Panc1 (cell line): ENCODE measurements around the gene RMP24.

Experiments
- CTCF ChIP-seq: fragments of 450-650 bp; IDR thresholded peaks from 2 replicates; pipeline ENCODE4 v1.5.1; 2017; ENCODE audit warnings: mild to moderate bottlenecking
- POLR2AphosphoS5 ChIP-seq: IDR thresholded peaks from 2 replicates; pipeline ENCODE4 v1.6.1; 2012; ENCODE audit warnings: mild to moderate bottlenecking, low read depth, low read length, moderate library complexity
- TCF7L2 ChIP-seq: IDR thresholded peaks from 2 replicates; pipeline ENCODE4 v1.6.1; 2011; ENCODE audit warnings: mild to moderate bottlenecking, low read depth, low read length, inconsistent platforms
- TF ChIP-seq, protein P1 (sequence below), 2 experiments: IDR thresholded peaks; 2 replicates each; pipeline ENCODE4 v1.6.1; 2011 to 2012; ENCODE audit warnings: low read depth in 2 of 2, control low read depth in 1 of 2, low read length in 1 of 2, mild to moderate bottlenecking in 1 of 2, moderate library complexity in 1 of 2; ENCODE audit not compliant: insufficient read depth in 1 of 2

- TF ChIP-seq, protein P1, sequence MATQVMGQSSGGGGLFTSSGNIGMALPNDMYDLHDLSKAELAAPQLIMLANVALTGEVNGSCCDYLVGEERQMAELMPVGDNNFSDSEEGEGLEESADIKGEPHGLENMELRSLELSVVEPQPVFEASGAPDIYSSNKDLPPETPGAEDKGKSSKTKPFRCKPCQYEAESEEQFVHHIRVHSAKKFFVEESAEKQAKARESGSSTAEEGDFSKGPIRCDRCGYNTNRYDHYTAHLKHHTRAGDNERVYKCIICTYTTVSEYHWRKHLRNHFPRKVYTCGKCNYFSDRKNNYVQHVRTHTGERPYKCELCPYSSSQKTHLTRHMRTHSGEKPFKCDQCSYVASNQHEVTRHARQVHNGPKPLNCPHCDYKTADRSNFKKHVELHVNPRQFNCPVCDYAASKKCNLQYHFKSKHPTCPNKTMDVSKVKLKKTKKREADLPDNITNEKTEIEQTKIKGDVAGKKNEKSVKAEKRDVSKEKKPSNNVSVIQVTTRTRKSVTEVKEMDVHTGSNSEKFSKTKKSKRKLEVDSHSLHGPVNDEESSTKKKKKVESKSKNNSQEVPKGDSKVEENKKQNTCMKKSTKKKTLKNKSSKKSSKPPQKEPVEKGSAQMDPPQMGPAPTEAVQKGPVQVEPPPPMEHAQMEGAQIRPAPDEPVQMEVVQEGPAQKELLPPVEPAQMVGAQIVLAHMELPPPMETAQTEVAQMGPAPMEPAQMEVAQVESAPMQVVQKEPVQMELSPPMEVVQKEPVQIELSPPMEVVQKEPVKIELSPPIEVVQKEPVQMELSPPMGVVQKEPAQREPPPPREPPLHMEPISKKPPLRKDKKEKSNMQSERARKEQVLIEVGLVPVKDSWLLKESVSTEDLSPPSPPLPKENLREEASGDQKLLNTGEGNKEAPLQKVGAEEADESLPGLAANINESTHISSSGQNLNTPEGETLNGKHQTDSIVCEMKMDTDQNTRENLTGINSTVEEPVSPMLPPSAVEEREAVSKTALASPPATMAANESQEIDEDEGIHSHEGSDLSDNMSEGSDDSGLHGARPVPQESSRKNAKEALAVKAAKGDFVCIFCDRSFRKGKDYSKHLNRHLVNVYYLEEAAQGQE (IDR thresholded peaks at IDR 0.05; ENCODE audit: insufficient read depth in 1 of 2, low read depth in 2 of 2, low read length in 1 of 2): no peak
- TF ChIP-seq CTCF: peak; percentile 84
- TF ChIP-seq POLR2AphosphoS5: no peak; the same call in 1 of the 2 replicates
- TF ChIP-seq TCF7L2: no peak
Observed at GRCh38 chr18:35949903-35950627, 22.4 kb upstream of the RMP24 start.
